ENCODE measurements around the gene LRRC3. TPM values are rescaled to one million over a fixed set of nuclear protein-coding genes. Genes with fewer than 3 reads are reported as not detected.

The LRRC3 gene
- total RNA-seq, 4 donors from 2014 or later: 1.7 to 6.6 (median 2.2) TPM

DNA sequence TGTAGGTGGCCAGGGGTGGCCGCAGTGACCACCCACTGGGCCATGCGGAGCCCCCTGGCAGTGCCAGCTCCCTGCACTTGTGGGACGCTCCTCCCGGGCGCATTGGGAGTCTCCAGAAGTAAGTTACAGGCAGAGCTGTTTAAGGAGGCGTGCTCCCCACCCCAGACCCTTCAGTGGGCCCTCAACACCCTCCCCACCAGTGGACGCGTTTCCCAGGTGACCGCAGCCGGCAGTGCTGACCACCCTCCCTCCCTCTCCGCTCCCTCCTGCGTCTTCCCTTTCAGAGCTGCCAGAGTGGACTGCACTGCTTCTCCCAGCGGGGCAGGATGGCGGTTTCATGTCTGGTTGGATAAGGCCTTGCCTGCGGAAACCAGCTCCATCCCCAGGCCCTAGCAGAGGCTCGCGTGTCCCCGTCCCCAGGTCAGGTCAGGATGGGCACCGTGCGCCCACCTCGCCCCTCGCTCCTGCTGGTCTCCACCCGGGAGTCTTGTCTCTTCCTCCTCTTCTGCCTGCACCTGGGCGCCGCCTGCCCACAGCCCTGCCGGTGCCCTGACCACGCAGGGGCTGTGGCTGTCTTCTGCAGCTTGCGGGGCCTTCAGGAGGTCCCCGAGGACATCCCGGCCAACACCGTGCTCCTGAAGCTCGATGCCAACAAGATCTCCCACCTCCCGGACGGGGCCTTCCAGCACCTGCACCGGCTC is 1.1 kb downstream of the LRRC3 start:
- peak overlapping the region; percentile 52 to 91 (median 78) for H3K4me3 ChIP-seq

DNA sequence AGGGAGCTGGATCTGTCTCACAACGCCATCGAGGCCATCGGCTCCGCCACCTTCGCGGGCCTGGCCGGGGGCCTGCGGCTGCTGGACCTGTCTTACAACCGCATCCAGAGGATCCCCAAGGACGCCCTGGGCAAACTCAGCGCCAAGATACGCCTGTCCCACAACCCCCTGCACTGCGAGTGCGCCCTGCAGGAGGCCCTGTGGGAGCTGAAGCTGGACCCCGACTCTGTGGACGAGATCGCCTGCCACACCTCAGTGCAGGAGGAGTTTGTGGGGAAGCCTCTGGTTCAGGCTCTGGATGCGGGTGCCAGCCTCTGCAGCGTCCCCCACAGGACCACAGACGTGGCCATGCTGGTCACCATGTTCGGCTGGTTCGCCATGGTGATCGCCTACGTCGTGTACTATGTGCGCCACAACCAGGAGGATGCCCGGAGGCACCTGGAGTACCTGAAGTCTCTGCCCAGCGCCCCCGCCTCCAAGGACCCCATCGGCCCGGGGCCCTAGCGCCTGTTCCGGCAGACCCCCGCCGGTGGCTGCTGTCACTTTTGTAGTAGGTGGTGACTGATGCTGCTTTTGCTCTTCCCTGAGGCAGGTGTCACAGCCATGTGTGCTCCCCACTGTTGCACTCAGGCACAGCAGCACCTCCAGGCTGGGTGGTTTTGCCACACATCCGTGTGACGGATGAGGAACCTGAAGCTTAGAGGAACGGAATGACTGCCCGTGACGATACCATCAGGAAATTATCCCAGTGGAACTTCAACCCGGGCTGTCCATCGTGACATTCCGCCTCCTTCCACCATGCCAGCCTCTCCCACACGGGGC is 1.8 kb downstream of the LRRC3 start:
- H3K27me3 ChIP-seq: no peaks in the 10 kb centered on the region
- H3K9me3 ChIP-seq: no peaks in the 10 kb centered on the region
- peaks cover 0 to 11% (median 8%) of the 10 kb centered on the region in 4 donors for H3K4me1 ChIP-seq
- H3K36me3 ChIP-seq: no peaks in the 10 kb centered on the region
- TF ChIP-seq, protein P1, sequence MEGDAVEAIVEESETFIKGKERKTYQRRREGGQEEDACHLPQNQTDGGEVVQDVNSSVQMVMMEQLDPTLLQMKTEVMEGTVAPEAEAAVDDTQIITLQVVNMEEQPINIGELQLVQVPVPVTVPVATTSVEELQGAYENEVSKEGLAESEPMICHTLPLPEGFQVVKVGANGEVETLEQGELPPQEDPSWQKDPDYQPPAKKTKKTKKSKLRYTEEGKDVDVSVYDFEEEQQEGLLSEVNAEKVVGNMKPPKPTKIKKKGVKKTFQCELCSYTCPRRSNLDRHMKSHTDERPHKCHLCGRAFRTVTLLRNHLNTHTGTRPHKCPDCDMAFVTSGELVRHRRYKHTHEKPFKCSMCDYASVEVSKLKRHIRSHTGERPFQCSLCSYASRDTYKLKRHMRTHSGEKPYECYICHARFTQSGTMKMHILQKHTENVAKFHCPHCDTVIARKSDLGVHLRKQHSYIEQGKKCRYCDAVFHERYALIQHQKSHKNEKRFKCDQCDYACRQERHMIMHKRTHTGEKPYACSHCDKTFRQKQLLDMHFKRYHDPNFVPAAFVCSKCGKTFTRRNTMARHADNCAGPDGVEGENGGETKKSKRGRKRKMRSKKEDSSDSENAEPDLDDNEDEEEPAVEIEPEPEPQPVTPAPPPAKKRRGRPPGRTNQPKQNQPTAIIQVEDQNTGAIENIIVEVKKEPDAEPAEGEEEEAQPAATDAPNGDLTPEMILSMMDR (IDR thresholded peaks at IDR 0.05): no peak
- TF ChIP-seq POLR2A (IDR thresholded peaks at IDR 0.05): no peak
- peak in 2 of 3 donors; percentile 39 to 45 for DNase-seq
- no peak overlapping the region for H3K4me3 ChIP-seq
- no peak overlapping the region for H3K27ac ChIP-seq

More for the DNA sequence above, 1.1 kb downstream of the LRRC3 start:
- Histone ChIP-seq H3K36me3 (no peaks in the 10 kb centered on the region), H3K27ac (no peak overlapping the region), H3K4me1 (peaks cover 0 to 11% (median 8%) of the 10 kb centered on the region in 4 donors), H3K27me3 (no peaks in the 10 kb centered on the region), H3K9me3 (no peaks in the 10 kb centered on the region)
- peak in 1 of 3 donors; percentile 47 for DNase-seq
- no peak for TF ChIP-seq POLR2A (IDR thresholded peaks at IDR 0.05)
- TF ChIP-seq, protein P1 (IDR thresholded peaks at IDR 0.05): no peak

DNA sequence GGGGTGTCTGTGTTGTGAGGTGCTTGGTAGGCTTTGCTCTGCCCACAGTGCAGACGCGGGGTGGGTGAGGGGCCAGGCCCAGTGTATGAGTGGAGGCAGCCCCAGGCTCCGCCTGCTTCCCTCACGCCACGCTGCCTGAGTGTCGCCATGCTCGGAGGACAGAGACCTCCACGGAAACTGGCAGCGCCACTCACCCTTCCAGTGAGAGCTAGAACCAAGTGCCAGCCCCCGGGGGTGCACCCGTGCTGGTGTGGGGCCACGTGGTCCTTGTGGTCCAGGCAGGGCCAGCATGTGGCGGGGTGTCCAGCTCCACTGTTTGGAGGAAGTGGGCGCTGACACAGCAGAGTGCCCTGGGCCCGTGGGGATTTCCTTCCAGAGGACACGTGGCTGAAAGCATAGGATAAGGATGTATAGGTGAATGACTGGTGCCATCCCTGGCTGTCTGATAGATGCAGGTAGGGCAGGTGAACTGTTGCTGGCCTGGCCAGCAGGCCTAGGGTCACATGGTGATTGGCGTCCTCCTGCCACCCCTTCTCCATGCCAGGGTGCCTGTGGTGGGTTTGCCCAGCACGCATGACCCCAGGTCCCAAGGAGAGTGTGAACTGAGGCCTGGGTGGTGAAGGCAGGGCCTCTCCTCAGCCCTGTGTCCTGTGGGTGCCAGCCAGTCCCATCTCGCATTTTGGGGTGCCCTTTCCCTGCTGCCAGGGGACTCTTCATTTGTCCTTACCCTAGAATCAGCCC is 3.8 kb downstream of the LRRC3 start:
- no peak overlapping the region for H3K27ac ChIP-seq
- DNase-seq: peak in 2 of 3 donors; percentile 38 to 44

DNA sequence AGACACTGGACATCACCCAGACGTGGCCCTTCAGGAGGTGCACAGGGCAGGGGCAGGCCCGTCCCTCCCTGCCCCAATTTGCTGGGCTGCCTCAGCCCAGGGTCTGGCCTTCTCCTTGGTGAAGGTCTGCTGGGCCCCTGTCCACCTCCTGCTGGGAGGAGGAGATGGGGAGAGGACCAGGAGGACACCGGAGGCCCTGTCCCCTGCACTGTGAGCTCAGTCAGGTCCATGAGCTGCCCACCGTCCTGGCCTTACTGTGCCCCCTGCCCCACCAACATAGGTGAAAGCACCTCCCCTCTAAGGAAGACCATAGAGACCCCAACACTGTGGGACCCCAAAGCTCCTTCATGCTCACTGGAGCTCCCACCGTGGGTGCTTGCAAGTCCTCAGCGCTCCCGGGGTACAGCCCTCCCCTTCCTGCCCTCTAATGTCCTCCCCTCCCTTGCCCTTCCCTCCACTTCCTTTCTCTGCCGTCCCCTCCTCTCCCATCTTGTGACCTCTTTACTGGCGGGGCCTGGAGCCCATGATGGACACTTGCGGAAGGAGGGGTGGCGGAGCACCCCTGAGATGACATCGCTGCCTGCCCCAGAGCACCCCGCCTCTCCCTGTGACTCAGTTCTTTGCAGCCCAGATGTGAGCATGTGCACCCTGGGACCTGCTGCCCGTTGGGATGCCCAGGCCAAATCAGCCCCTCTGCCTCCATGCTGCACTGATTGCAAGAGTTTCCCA is 4.6 kb downstream of the LRRC3 start:
- Histone ChIP-seq H3K9me3 (no peaks in the 10 kb centered on the region), H3K4me1 (peaks cover 0 to 11% (median 7%) of the 10 kb centered on the region in 4 donors), H3K4me3 (no peak overlapping the region), H3K27ac (no peak overlapping the region), H3K36me3 (no peaks in the 10 kb centered on the region), H3K27me3 (no peaks in the 10 kb centered on the region)
- peak in 2 of 3 donors; percentile 34 to 35 for DNase-seq
- TF ChIP-seq, protein P1 (IDR thresholded peaks at IDR 0.05): no peak
- TF ChIP-seq POLR2A (IDR thresholded peaks at IDR 0.05): no peak

More for the DNA sequence above, 3.8 kb downstream of the LRRC3 start:
- Histone ChIP-seq H3K9me3 (no peaks in the 10 kb centered on the region), H3K4me1 (peaks cover 0 to 11% (median 8%) of the 10 kb centered on the region in 4 donors), H3K4me3 (no peak overlapping the region), H3K36me3 (no peaks in the 10 kb centered on the region), H3K27me3 (no peaks in the 10 kb centered on the region)
- TF ChIP-seq, protein P1 (IDR thresholded peaks at IDR 0.05): no peak

DNA sequence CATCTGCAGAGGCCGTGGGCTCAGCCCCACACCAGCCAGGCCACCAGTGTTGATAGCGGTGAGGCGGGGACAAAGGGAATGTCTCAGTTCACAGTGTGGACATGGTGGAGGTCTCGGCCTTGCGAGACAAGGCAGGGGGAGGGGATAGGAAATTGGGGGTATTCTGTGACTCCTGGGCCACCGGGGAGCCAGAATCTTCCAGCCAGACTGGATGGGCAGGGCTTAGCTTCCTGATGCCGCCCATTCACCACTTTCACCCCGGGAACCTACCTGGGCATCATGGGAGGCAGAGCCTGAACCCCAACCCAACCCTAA is 5.1 kb downstream of the LRRC3 start:
- H3K4me3 ChIP-seq: no peak overlapping the region
- H3K4me1 ChIP-seq: peaks cover 0 to 11% (median 4%) of the 10 kb centered on the region in 4 donors
- H3K36me3 ChIP-seq: no peaks in the 10 kb centered on the region
- no peak overlapping the region for H3K27ac ChIP-seq
- H3K9me3 ChIP-seq: no peaks in the 10 kb centered on the region
- H3K27me3 ChIP-seq: no peaks in the 10 kb centered on the region
- no peak for TF ChIP-seq POLR2A (IDR thresholded peaks at IDR 0.05)
- TF ChIP-seq, protein P1 (IDR thresholded peaks at IDR 0.05): no peak
- no peak for DNase-seq

Measured in Peyer's patch (tissue), 4 donors.